ENCODE results near the gene CDH26.

CDH26 gene

GRCh38 chr20:60034231-60035110 is 76.2 kb downstream of the CDH26 start:
- TF ChIP-seq CTCF (IDR thresholded peaks at IDR 0.05; ENCODE audit: control extremely low read depth, extremely low read depth, low read depth, missing control alignments), result no peak
- ChIA-PET POLR2A (no interaction called here), CTCF (no interaction called here)
- no peak for DNase-seq (ENCODE audit: extremely low spot score)

GRCh38 chr20:60035486-60035885 is 77.3 kb downstream of the CDH26 start:
- no peak for DNase-seq (ENCODE audit: extremely low spot score)
- no peak for TF ChIP-seq CTCF (IDR thresholded peaks at IDR 0.05; ENCODE audit: control extremely low read depth, extremely low read depth, low read depth, missing control alignments)
- ChIA-PET CTCF (no interaction called here), POLR2A (no interaction called here)

GRCh38 chr20:60036346-60036745 is 78.1 kb downstream of the CDH26 start:
- ChIA-PET CTCF (interaction anchor here (1.3 kb wide), 1 partner anchor 11 kb away, joined by 3 read pairs; no protein-coding TSS in a partner anchor), POLR2A (no interaction called here)
- TF ChIP-seq CTCF (IDR thresholded peaks at IDR 0.05; ENCODE audit: control extremely low read depth, extremely low read depth, low read depth, missing control alignments), result no peak

GRCh38 chr20:60036746-60037499 is 78.7 kb downstream of the CDH26 start:
- DNase-seq (ENCODE audit: extremely low spot score), result no peak
- no peak for TF ChIP-seq CTCF (IDR thresholded peaks at IDR 0.05; ENCODE audit: control extremely low read depth, extremely low read depth, low read depth, missing control alignments)
- CTCF ChIA-PET, result interaction anchor here (1.3 kb wide), 1 partner anchor 10 kb away, joined by 3 read pairs; no protein-coding TSS in a partner anchor
- POLR2A ChIA-PET, result no interaction called here

More at GRCh38 chr20:60036346-60036745, 78.1 kb downstream of the CDH26 start:
- DNase-seq (ENCODE audit: extremely low spot score), result no peak

- CTCF ChIA-PET, result no interaction called here
- no peak for TF ChIP-seq CTCF (IDR thresholded peaks at IDR 0.05; ENCODE audit: control extremely low read depth, extremely low read depth, low read depth, missing control alignments)
- no peak for DNase-seq (ENCODE audit: extremely low spot score)
- POLR2A ChIA-PET, result no interaction called here
Observed at GRCh38 chr20:60038400-60039008, 80.3 kb downstream of the CDH26 start.

GRCh38 chr20:60039526-60039925 is 81.3 kb downstream of the CDH26 start:
- ChIA-PET CTCF (interaction anchor here (1.7 kb wide), 1 partner anchor 18 kb away, joined by 4 read pairs; no protein-coding TSS in a partner anchor), POLR2A (no interaction called here)
- no peak for DNase-seq (ENCODE audit: extremely low spot score)
- TF ChIP-seq CTCF (IDR thresholded peaks at IDR 0.05; ENCODE audit: control extremely low read depth, extremely low read depth, low read depth, missing control alignments), result no peak
